Adipocyte (in vitro differentiated cells): Measurements from ENCODE around the gene SLC22A7.
A peak's percentile ranks its signal among the peaks of the same experiment; 100 is the strongest.

ENCODE experiments used
- DNase-seq: peaks from one replicate; pipeline ENCODE4 v3.0.0-alpha.2; 2015; ENCODE audit warnings: low read depth
- H3K27me3 ChIP-seq: replicated peaks from 2 replicates; pipeline ENCODE4 v1.7.0; 2013; ENCODE audit warnings: mild to moderate bottlenecking, low read length, moderate library complexity; ENCODE audit not compliant: control insufficient read depth, insufficient read depth
- H3K36me3 ChIP-seq: 2 replicates; pipeline ENCODE4 v1.7.0; 2013; ENCODE audit warnings: low read length, mild to moderate bottlenecking, moderate library complexity; ENCODE audit not compliant: control insufficient read depth, insufficient read depth, severe bottlenecking
- H3K4me1 ChIP-seq: 2 replicates; pipeline ENCODE4 v1.7.0; 2013; ENCODE audit warnings: mild to moderate bottlenecking, low read length, moderate library complexity; ENCODE audit not compliant: control insufficient read depth, insufficient read depth
- H3K4me3 ChIP-seq: 2 replicates; pipeline ENCODE4 v1.7.0; 2013; ENCODE audit warnings: mild to moderate bottlenecking, low read length, moderate library complexity
- H3K9ac ChIP-seq: 2 replicates; pipeline ENCODE4 v1.7.0; 2013; ENCODE audit warnings: mild to moderate bottlenecking, low read length, moderate library complexity
- H3K9me3 ChIP-seq: 2 replicates; pipeline ENCODE4 v1.7.0; 2013; ENCODE audit warnings: mild to moderate bottlenecking, low read length, moderate library complexity; ENCODE audit not compliant: control insufficient read depth

The SLC22A7 gene

GRCh38 chr6:43307451-43308100 lies 9.5 kb downstream of the SLC22A7 start:
- Histone ChIP-seq H3K4me3 (no peak overlapping the region), H3K36me3 (no peaks in the 10 kb centered on the region), H3K27me3 (peaks cover 34% of the 10 kb centered on the region), H3K9me3 (no peaks in the 10 kb centered on the region), H3K9ac (no peak overlapping the region), H3K4me1 (peaks cover 6% of the 10 kb centered on the region)
- DNase-seq, result no peak

- no peak within 1 kb of the TSS for H3K9ac ChIP-seq
- DNase-seq, result peak; percentile 44
- no peaks in the 10 kb centered on the region for H3K36me3 ChIP-seq
- no peaks in the 10 kb centered on the region for H3K9me3 ChIP-seq
- H3K4me1 ChIP-seq, result peaks cover 6% of the 10 kb centered on the region
- H3K27me3 ChIP-seq, result peaks cover 30% of the 10 kb centered on the region
- peak within 1 kb of the TSS; percentile 57 for H3K4me3 ChIP-seq
Observed at GRCh38 chr6:43308101-43308989, 10.3 kb downstream of the SLC22A7 start, which contains the start of gene CRIP3. CRIP3 (minus strand) TSS chr6:43308826; CDS start chr6:43308792, 34 bp downstream.

- H3K4me3 ChIP-seq, result peak overlapping the region; percentile 57
- H3K4me1 ChIP-seq, result peaks cover 6% of the 10 kb centered on the region
- H3K27me3 ChIP-seq, result peaks cover 27% of the 10 kb centered on the region
- DNase-seq, result no peak
- no peaks in the 10 kb centered on the region for H3K9me3 ChIP-seq
- H3K36me3 ChIP-seq, result no peaks in the 10 kb centered on the region
- H3K9ac ChIP-seq, result no peak overlapping the region
Observed at GRCh38 chr6:43308990-43309477, 11.0 kb downstream of the SLC22A7 start.

GRCh38 chr6:43310134-43310533 lies 12.1 kb downstream of the SLC22A7 start:
- Histone ChIP-seq H3K9ac (no peak overlapping the region), H3K4me3 (no peak overlapping the region), H3K27me3 (peaks cover 20% of the 10 kb centered on the region), H3K36me3 (no peaks in the 10 kb centered on the region), H3K4me1 (peaks cover 6% of the 10 kb centered on the region), H3K9me3 (no peaks in the 10 kb centered on the region)
- no peak for DNase-seq

GRCh38 chr6:43310624-43311023 lies 12.6 kb downstream of the SLC22A7 start:
- Histone ChIP-seq H3K4me3 (no peak overlapping the region), H3K9me3 (no peaks in the 10 kb centered on the region), H3K4me1 (peaks cover 6% of the 10 kb centered on the region), H3K27me3 (peaks cover 19% of the 10 kb centered on the region), H3K36me3 (no peaks in the 10 kb centered on the region), H3K9ac (no peak overlapping the region)
- DNase-seq, result no peak

- Histone ChIP-seq H3K36me3 (no peaks in the 10 kb centered on the region), H3K4me1 (peaks cover 6% of the 10 kb centered on the region), H3K4me3 (no peak overlapping the region), H3K9me3 (no peaks in the 10 kb centered on the region), H3K9ac (no peak overlapping the region), H3K27me3 (peaks cover 19% of the 10 kb centered on the region)
- DNase-seq, result no peak
Observed at GRCh38 chr6:43311666-43312065, 13.6 kb downstream of the SLC22A7 start.

- no peaks in the 10 kb centered on the region for H3K9me3 ChIP-seq
- no peak for DNase-seq
- no peak overlapping the region for H3K4me3 ChIP-seq
- H3K27me3 ChIP-seq, result peaks cover 16% of the 10 kb centered on the region
- H3K4me1 ChIP-seq, result peaks cover 2% of the 10 kb centered on the region
- H3K36me3 ChIP-seq, result no peaks in the 10 kb centered on the region
- H3K9ac ChIP-seq, result no peak overlapping the region
Observed at GRCh38 chr6:43313813-43314212, 15.8 kb downstream of the SLC22A7 start.

- Histone ChIP-seq H3K27me3 (no peaks in the 10 kb centered on the region), H3K36me3 (no peaks in the 10 kb centered on the region), H3K4me1 (no peaks in the 10 kb centered on the region), H3K9me3 (no peaks in the 10 kb centered on the region), H3K9ac (no peak overlapping the region), H3K4me3 (no peak overlapping the region)
- no peak for DNase-seq
Observed at GRCh38 chr6:43318011-43318410, 20.0 kb downstream of the SLC22A7 start.

GRCh38 chr6:43325876-43326275 lies 27.8 kb downstream of the SLC22A7 start:
- DNase-seq, result no peak
- Histone ChIP-seq H3K4me1 (no peaks in the 10 kb centered on the region), H3K27me3 (no peaks in the 10 kb centered on the region), H3K9ac (no peak overlapping the region), H3K4me3 (no peak overlapping the region), H3K36me3 (no peaks in the 10 kb centered on the region), H3K9me3 (no peaks in the 10 kb centered on the region)

- DNase-seq, result no peak
- Histone ChIP-seq H3K9me3 (no peaks in the 10 kb centered on the region), H3K4me1 (no peaks in the 10 kb centered on the region), H3K4me3 (no peak overlapping the region), H3K27me3 (no peaks in the 10 kb centered on the region), H3K9ac (no peak overlapping the region), H3K36me3 (no peaks in the 10 kb centered on the region)
Observed at GRCh38 chr6:43328528-43328927, 30.5 kb downstream of the SLC22A7 start.

- no peaks in the 10 kb centered on the region for H3K4me1 ChIP-seq
- no peak overlapping the region for H3K4me3 ChIP-seq
- no peaks in the 10 kb centered on the region for H3K9me3 ChIP-seq
- H3K9ac ChIP-seq, result no peak overlapping the region
- H3K27me3 ChIP-seq, result no peaks in the 10 kb centered on the region
- DNase-seq, result no peak
- H3K36me3 ChIP-seq, result no peaks in the 10 kb centered on the region
Observed at GRCh38 chr6:43331470-43331869, 33.4 kb downstream of the SLC22A7 start.
